Left ventricle myocardium inferior (tissue), 1 donor: ENCODE measurements around the gene BCDIN3D. TPM values are rescaled to one million over a fixed set of nuclear protein-coding genes. Genes with fewer than 3 reads are reported as not detected.

ENCODE experiments used
- DNase-seq: peaks from one replicate; pipeline ENCODE4 v3.0.0-alpha.2; 2020
- H3K27ac ChIP-seq: fragments of 200-600 bp; replicated peaks from 2 replicates; pipeline ENCODE4 v1.8.0; 2021
- H3K27me3 ChIP-seq: fragments of 200-600 bp; 2 replicates; pipeline ENCODE4 v1.8.0; 2021; ENCODE audit warnings: low read depth
- H3K36me3 ChIP-seq: fragments of 200-600 bp; 2 replicates; pipeline ENCODE4 v1.8.0; 2021
- H3K4me1 ChIP-seq: fragments of 200-600 bp; 2 replicates; pipeline ENCODE4 v1.8.0; 2021
- H3K4me3 ChIP-seq: fragments of 200-600 bp; 2 replicates; pipeline ENCODE4 v1.8.0; 2021; ENCODE audit warnings: mild to moderate bottlenecking, moderate library complexity
- H3K9me3 ChIP-seq: fragments of 200-600 bp; replicated peaks from 2 replicates; pipeline ENCODE4 v1.8.0; 2021
- intact Hi-C: fragments of 100-400 bp; cut with micrococcal nuclease; formaldehyde crosslinking; loops from one replicate; pipeline ENCODE4 v1.11.0; 2022
- total RNA-seq: library from RNA; stranded (reverse); fragmentation: NEBNext Ultra II Directional; extraction: Animal tissue kit (Norgen Biotek cat#: 25700); gene quantifications from one replicate; pipeline ENCODE4 v1.2.1, GENCODE V29; 2021
- TF ChIP-seq, protein P1 (sequence below): fragments of 200-600 bp; IDR thresholded peaks from 2 replicates; pipeline ENCODE4 v1.8.0; 2021; ENCODE audit warnings: antibody characterized with exemption, mild to moderate bottlenecking, borderline replicate concordance
- donor health status: DM: no; HTN: yes; CAD: no; lungs with severe emphysema.

The BCDIN3D gene
- total RNA-seq, 1 donor from 2014 or later, result 2.9 TPM

DNA sequence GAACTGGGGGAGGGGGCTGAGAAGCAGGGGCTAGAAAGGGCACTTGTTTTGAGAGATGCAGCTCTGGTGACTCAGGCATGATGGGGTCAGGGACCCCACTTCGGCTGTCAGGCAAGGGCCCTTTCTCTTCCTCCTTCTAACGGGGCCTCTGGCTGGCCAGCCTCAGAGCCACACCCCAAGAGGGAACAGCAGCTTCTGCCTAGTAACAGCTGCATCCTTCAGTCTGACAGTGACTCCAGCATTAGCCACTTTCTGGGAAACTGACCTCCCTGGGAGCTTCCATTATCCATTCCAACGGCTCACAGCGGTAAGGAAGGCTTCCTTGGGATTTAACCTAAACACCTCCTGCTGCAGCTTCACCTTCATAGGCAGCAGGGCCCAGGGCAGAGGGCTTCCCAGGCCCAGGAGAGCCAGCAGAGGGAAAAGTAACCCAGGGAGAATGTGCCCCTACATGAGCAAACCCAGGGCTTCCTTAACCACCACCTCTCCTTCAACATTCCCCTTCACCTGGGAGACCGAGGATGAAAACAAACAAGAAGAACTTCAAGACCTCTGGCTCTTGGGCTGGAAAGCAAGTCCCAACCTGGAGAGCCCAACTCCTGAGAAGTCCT lies 17.4 kb downstream of the BCDIN3D start:
- TF ChIP-seq, protein P1, sequence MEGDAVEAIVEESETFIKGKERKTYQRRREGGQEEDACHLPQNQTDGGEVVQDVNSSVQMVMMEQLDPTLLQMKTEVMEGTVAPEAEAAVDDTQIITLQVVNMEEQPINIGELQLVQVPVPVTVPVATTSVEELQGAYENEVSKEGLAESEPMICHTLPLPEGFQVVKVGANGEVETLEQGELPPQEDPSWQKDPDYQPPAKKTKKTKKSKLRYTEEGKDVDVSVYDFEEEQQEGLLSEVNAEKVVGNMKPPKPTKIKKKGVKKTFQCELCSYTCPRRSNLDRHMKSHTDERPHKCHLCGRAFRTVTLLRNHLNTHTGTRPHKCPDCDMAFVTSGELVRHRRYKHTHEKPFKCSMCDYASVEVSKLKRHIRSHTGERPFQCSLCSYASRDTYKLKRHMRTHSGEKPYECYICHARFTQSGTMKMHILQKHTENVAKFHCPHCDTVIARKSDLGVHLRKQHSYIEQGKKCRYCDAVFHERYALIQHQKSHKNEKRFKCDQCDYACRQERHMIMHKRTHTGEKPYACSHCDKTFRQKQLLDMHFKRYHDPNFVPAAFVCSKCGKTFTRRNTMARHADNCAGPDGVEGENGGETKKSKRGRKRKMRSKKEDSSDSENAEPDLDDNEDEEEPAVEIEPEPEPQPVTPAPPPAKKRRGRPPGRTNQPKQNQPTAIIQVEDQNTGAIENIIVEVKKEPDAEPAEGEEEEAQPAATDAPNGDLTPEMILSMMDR, result no peak
- H3K27ac ChIP-seq, result peak overlapping the region; percentile 98
- H3K27me3 ChIP-seq, result no peaks in the 10 kb centered on the region
- DNase-seq, result peak; percentile 46
- H3K4me3 ChIP-seq, result peak overlapping the region; percentile 96
- peaks cover 88% of the 10 kb centered on the region for H3K4me1 ChIP-seq
- H3K9me3 ChIP-seq, result no peaks in the 10 kb centered on the region
- intact Hi-C loops, result no loop called here
- peaks cover 11% of the 10 kb centered on the region for H3K36me3 ChIP-seq

DNA sequence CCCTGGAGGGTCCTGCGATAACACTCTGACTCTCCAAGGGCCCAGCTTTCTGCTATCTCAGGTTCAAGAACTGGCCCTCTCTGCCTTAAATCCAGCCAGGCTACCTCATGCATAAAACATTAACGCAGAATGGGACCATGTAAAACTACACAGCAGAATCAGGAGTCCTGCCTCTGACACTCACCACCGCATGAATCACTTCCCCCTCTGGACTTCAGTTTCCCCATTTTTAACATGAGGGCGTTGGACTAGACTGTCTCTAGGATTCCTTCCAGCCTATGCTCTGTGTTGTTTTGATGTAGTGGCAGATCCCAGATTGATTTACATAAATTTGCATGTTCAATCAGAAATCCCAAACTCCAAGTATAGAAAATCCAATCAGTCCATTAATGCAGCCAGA lies 18.0 kb downstream of the BCDIN3D start:
- Histone ChIP-seq H3K4me1 (peaks cover 94% of the 10 kb centered on the region), H3K27me3 (no peaks in the 10 kb centered on the region), H3K36me3 (peaks cover 11% of the 10 kb centered on the region), H3K9me3 (no peaks in the 10 kb centered on the region), H3K27ac (peak overlapping the region; percentile 98), H3K4me3 (peak overlapping the region; percentile 96)
- no peak for DNase-seq
- intact Hi-C loops, result no loop called here
- TF ChIP-seq, protein P1, result no peak

DNA sequence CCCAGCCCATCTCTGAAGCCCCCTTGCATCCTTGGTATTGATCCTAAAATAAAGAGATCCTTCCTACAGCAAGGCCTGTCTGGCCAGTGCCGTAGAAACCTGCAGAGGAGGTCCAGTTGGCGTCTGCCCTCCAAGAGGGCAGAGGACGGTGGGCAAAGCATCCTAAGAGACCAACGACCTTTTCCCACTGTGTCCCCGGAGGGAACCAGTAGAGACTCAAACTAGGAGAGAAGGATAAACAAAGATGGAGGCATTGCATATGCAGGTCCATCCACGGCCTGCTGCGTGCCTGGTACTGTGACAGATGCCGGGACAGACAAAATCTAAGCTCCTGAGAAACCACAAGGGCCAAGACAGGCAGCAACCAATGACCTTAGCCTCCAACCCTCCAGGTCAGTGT lies 18.5 kb downstream of the BCDIN3D start:
- Histone ChIP-seq H3K27me3 (no peaks in the 10 kb centered on the region), H3K4me3 (peak overlapping the region; percentile 96), H3K4me1 (peaks cover 98% of the 10 kb centered on the region), H3K36me3 (peaks cover 11% of the 10 kb centered on the region), H3K9me3 (no peaks in the 10 kb centered on the region), H3K27ac (peak overlapping the region; percentile 98)
- TF ChIP-seq, protein P1, result no peak
- intact Hi-C loops, result no loop called here
- no peak for DNase-seq

DNA sequence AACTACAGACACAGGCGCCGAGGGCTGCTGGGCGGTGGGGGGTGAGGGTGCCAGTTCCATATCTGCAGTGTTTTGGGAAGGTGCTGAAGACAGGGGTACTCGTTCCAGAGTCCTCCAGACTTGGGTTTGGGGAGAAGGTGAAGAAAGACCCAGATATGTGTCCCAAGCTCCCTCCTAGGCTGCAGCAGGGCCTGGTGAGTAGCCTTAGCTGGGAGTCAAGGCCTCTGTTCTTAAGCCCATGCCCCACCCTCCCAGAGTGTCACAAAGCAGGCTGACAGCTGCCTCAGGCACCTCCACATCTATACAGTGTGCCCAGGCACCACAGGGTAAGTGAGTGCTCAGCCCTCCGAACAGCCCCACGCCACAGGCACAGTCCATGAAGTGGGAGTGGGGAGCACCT lies 19.0 kb downstream of the BCDIN3D start:
- Histone ChIP-seq H3K9me3 (no peaks in the 10 kb centered on the region), H3K4me1 (peaks cover 98% of the 10 kb centered on the region), H3K36me3 (peaks cover 11% of the 10 kb centered on the region), H3K27ac (peak overlapping the region; percentile 98), H3K27me3 (no peaks in the 10 kb centered on the region), H3K4me3 (peak overlapping the region; percentile 96)
- TF ChIP-seq, protein P1, result no peak
- intact Hi-C loops, result no loop called here
- no peak for DNase-seq

DNA sequence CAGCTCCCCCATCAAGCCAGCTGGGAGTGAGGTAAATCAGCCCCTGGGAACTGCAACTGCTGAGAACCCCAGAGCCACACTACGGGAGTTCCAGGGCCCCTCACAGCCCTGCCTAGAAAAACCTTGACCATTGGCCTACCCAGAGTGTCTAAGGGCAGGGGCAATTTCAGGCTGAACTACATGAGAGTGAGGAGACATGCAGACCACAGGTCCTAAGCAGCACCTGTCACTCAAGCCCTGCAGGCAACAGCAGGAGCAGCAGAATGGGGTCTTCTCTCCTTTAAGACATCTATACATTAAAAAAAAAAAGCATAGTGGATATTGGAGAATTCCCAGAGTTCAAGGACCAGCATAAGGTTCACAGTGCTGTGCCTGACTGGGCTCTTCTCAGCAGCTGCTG lies 19.6 kb downstream of the BCDIN3D start:
- Histone ChIP-seq H3K4me1 (peaks cover 94% of the 10 kb centered on the region), H3K27me3 (no peaks in the 10 kb centered on the region), H3K9me3 (no peaks in the 10 kb centered on the region), H3K36me3 (peaks cover 11% of the 10 kb centered on the region), H3K27ac (peak overlapping the region; percentile 98), H3K4me3 (no peak overlapping the region)
- intact Hi-C loops, result no loop called here
- TF ChIP-seq, protein P1, result no peak
- no peak for DNase-seq
